ENCODE measurements around the gene BUD23. TPM values are rescaled to one million over a fixed set of nuclear protein-coding genes. Genes with fewer than 3 reads are reported as not detected.
"Not testable (repeated sequence)": the region's sequence is repeated elsewhere in the genome, so short reads cannot be mapped to it uniquely, and the experiment has no call there.

The BUD23 gene
- total RNA-seq, 1 experiment from 2014 or later, result 78.1 TPM

GRCh38 chr7:73719806-73720169 is 36.4 kb downstream of the BUD23 start:
- H3K56ac ChIP-seq (ENCODE audit: insufficient read length, low read depth, low read length), result no peak overlapping the region
- Mint-ChIP-seq H3K36me3 (ENCODE audit: insufficient read depth in 1 of 3, low read depth in 3 of 3) (peaks cover 0 to 2% (median 0%) of the 10 kb centered on the region in 3 experiments; a peak in 2 of 7 replicates), H3K27ac (no peak overlapping the region), H3K4me3 (peak overlapping the region; percentile 61 to 76), H3K4me1 (peaks cover 0 to 7% of the 10 kb centered on the region in 2 experiments; a peak in 2 of 4 replicates), H3K9me3 (no peaks in the 10 kb centered on the region; a peak in 1 of 5 replicates), H3K27me3 (ENCODE audit: low read depth) (peaks cover 39% of the 10 kb centered on the region)
- H3K9me3 ChIP-seq (ENCODE audit: control insufficient read depth, low read depth, low read length), result no peaks in the 10 kb centered on the region
- no peak overlapping the region for H2BK120ac ChIP-seq (ENCODE audit: low read depth, low read length, poor library complexity, severe bottlenecking)
- H2AFZ ChIP-seq (ENCODE audit: low read length), result no peak overlapping the region
- peak overlapping the region; percentile 74 for H3K4me2 ChIP-seq (ENCODE audit: insufficient read depth, insufficient read length, low read length)
- H2BK20ac ChIP-seq (ENCODE audit: low read depth, low read length, poor library complexity, severe bottlenecking), result no peak overlapping the region
- no peak overlapping the region for H4K8ac ChIP-seq (replicated peaks; ENCODE audit: insufficient read length, low read depth, low read length)
- H3K79me2 ChIP-seq (ENCODE audit: insufficient read depth, low read length), result no peaks in the 10 kb centered on the region
- no peak overlapping the region for H3K27ac ChIP-seq (ENCODE audit: insufficient read length, low read depth, low read length)
- H4K5ac ChIP-seq (ENCODE audit: insufficient read length, low read depth, low read length), result no peak overlapping the region
- H3T11ph ChIP-seq (ENCODE audit: low read length), result no peak overlapping the region
- DNase-seq, result no peak
- WGBS (ENCODE audit: extremely low coverage, insufficient read length, low lambda C conversion rate), result no CpG with 5 or more reads among the region's 16 CpGs
- no peak overlapping the region for H3K14ac ChIP-seq (ENCODE audit: insufficient read depth, low read length)
- peaks cover 3% of the 10 kb centered on the region; the same call in 1 of the 2 replicates for H3K27me3 ChIP-seq (ENCODE audit: insufficient read depth, low read length)
- TF ChIP-seq CTCF (conservative IDR thresholded peaks at IDR 0.05), result no peak
- no peak overlapping the region for H2BK12ac ChIP-seq (ENCODE audit: insufficient read length, low read depth, low read length)
- H4K91ac ChIP-seq (ENCODE audit: insufficient read length, low read depth, low read length), result no peak overlapping the region
- no peak overlapping the region for H3K23ac ChIP-seq (ENCODE audit: insufficient read length, low read depth, low read length)
- H2BK5ac ChIP-seq (ENCODE audit: insufficient read length, low read length), result no peak overlapping the region
- no peaks in the 10 kb centered on the region for H3K4me1 ChIP-seq (ENCODE audit: insufficient read depth, low read length)
- no peak overlapping the region for H3K18ac ChIP-seq (ENCODE audit: insufficient read length, low read depth, low read length)
- H3K79me1 ChIP-seq (ENCODE audit: insufficient read depth, low read depth, low read length, poor library complexity, severe bottlenecking), result no peaks in the 10 kb centered on the region
- H3K23me2 ChIP-seq (ENCODE audit: insufficient read length, low read depth, low read length, poor library complexity, severe bottlenecking), result peaks cover 9% of the 10 kb centered on the region
- H3K4ac ChIP-seq (ENCODE audit: low read depth, low read length), result no peak overlapping the region
- H2AK5ac ChIP-seq (ENCODE audit: insufficient read length, low read length), result no peak overlapping the region
- no peaks in the 10 kb centered on the region for H4K20me1 ChIP-seq (ENCODE audit: control insufficient read depth, insufficient read depth, insufficient read length)
- no peak overlapping the region for H2BK15ac ChIP-seq (ENCODE audit: low read depth, low read length)
- no peak overlapping the region for H3K9ac ChIP-seq (ENCODE audit: extremely low read depth, insufficient read length, low read length)

DNA sequence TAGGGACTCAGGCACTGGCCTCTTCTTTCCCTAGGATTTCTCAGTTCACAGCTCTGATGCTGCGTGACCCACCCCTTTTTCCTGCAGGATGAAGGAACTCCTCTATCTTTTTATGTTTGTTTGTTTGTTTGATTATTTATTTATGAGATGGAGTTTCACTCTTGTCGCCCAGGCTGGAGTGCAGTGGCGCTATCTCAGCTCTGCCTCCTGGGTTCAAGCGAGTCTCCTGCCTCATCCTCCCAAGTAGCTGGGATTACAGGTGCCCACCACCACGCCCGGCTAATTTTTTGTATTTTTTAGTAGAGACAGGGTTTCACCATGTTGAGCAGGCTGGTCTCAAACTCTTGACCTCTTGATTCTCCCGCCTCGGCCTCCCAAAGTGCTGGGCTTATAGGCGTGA is 37.0 kb downstream of the BUD23 start:
- H3K4me2 ChIP-seq (ENCODE audit: insufficient read depth, insufficient read length, low read length); H3T11ph ChIP-seq (ENCODE audit: low read length); H3K79me2 ChIP-seq (ENCODE audit: insufficient read depth, low read length); H3K9ac ChIP-seq (ENCODE audit: extremely low read depth, insufficient read length, low read length); H3K9me3 Mint-ChIP-seq; H3K4ac ChIP-seq (ENCODE audit: low read depth, low read length); H3K23ac ChIP-seq (ENCODE audit: insufficient read length, low read depth, low read length); H3K14ac ChIP-seq (ENCODE audit: insufficient read depth, low read length); H2AFZ ChIP-seq (ENCODE audit: low read length); H2BK20ac ChIP-seq (ENCODE audit: low read depth, low read length, poor library complexity, severe bottlenecking); H3K27me3 ChIP-seq (ENCODE audit: insufficient read depth, low read length); H2BK12ac ChIP-seq (ENCODE audit: insufficient read length, low read depth, low read length); H3K18ac ChIP-seq (ENCODE audit: insufficient read length, low read depth, low read length); H2AK5ac ChIP-seq (ENCODE audit: insufficient read length, low read length); H3K36me3 Mint-ChIP-seq (ENCODE audit: insufficient read depth in 1 of 3, low read depth in 3 of 3); H3K23me2 ChIP-seq (ENCODE audit: insufficient read length, low read depth, low read length, poor library complexity, severe bottlenecking); H3K27ac ChIP-seq (ENCODE audit: insufficient read length, low read depth, low read length); H3K4me1 ChIP-seq (ENCODE audit: insufficient read depth, low read length); H4K8ac ChIP-seq (replicated peaks; ENCODE audit: insufficient read length, low read depth, low read length); H4K5ac ChIP-seq (ENCODE audit: insufficient read length, low read depth, low read length); H4K91ac ChIP-seq (ENCODE audit: insufficient read length, low read depth, low read length); H3K9me3 ChIP-seq (ENCODE audit: control insufficient read depth, low read depth, low read length); H4K20me1 ChIP-seq (ENCODE audit: control insufficient read depth, insufficient read depth, insufficient read length); H3K56ac ChIP-seq (ENCODE audit: insufficient read length, low read depth, low read length); H2BK15ac ChIP-seq (ENCODE audit: low read depth, low read length); H2BK120ac ChIP-seq (ENCODE audit: low read depth, low read length, poor library complexity, severe bottlenecking); H3K4me1 Mint-ChIP-seq; H3K79me1 ChIP-seq (ENCODE audit: insufficient read depth, low read depth, low read length, poor library complexity, severe bottlenecking); H2BK5ac ChIP-seq (ENCODE audit: insufficient read length, low read length): not testable (repeated sequence)
- DNase-seq, result peak; percentile 21
- Mint-ChIP-seq H3K27me3 (ENCODE audit: low read depth) (peaks cover 40% of the 10 kb centered on the region), H3K27ac (peak overlapping the region in 1 of 3 experiments; percentile 62; a peak in 1 of 7 replicates), H3K4me3 (peak overlapping the region; percentile 61 to 76)
- no CpG with 5 or more reads among the region's 9 CpGs for WGBS (ENCODE audit: extremely low coverage, insufficient read length, low lambda C conversion rate)
